HCT116 (cell line): ENCODE measurements around the gene MYBPC2.
A peak's percentile ranks its signal among the peaks of the same experiment; 100 is the strongest.

Experiments used
- CEBPB ChIP-seq: IDR thresholded peaks from 2 replicates; pipeline ENCODE4 v1.6.1; 2012; ENCODE audit warnings: low read depth
- ELF1 ChIP-seq: IDR thresholded peaks from 2 replicates; pipeline ENCODE4 v1.6.1; 2012; ENCODE audit warnings: low read depth, borderline replicate concordance
- EZH2 ChIP-seq: fragments of 200-600 bp; sonication (generic); IDR thresholded peaks from 2 replicates; pipeline ENCODE4 v1.6.1; 2017; ENCODE audit warnings: antibody characterized with exemption, mixed run types
- EZH2phosphoT487 ChIP-seq: fragments of 200-600 bp; IDR thresholded peaks from 2 replicates; pipeline ENCODE4 v1.6.1; 2018; ENCODE audit warnings: antibody characterized with exemption, borderline replicate concordance
- POLR2A ChIP-seq: IDR thresholded peaks from 2 replicates; pipeline ENCODE4 v1.7.0; 2011; ENCODE audit warnings: borderline replicate concordance; ENCODE audit not compliant: insufficient read depth, insufficient read length; ENCODE audit errors: extremely low read depth
- POLR2AphosphoS5 ChIP-seq: IDR thresholded peaks from 2 replicates; pipeline ENCODE4 v1.6.1; 2011; ENCODE audit warnings: mild to moderate bottlenecking, low read depth, low read length, moderate library complexity
- SIN3A ChIP-seq: IDR thresholded peaks from 2 replicates; pipeline ENCODE4 v1.6.1; 2012; ENCODE audit warnings: low read depth
- TCF7L2 ChIP-seq: IDR thresholded peaks from 2 replicates; pipeline ENCODE4 v1.7.0; 2011; ENCODE audit warnings: borderline replicate concordance, inconsistent platforms; ENCODE audit not compliant: insufficient read depth, insufficient read length; ENCODE audit errors: extremely low read depth
- YY1 ChIP-seq: IDR thresholded peaks from 2 replicates; pipeline ENCODE4 v1.6.1; 2011; ENCODE audit warnings: low read length, low read depth, moderate library complexity, mild to moderate bottlenecking; ENCODE audit not compliant: insufficient replicate concordance; ENCODE audit errors: extremely low read depth
- ZFX ChIP-seq: fragments of 450-650 bp; IDR thresholded peaks from 2 replicates; pipeline ENCODE4 v1.6.1; 2017
- TF ChIP-seq, protein P1 (sequence below), 3 experiments: fragments of 200-600 bp in 1 of 3; sonication (generic) in 1 of 3; IDR thresholded peaks in 2 of 3; conservative IDR thresholded peaks in 1 of 3; 2 replicates each; pipeline ENCODE4 v1.5.1; 2012 to 2017; ENCODE audit warnings: low read depth in 2 of 3, low read length in 2 of 3, antibody characterized with exemption in 1 of 3, borderline replicate concordance in 1 of 3, control low read depth in 1 of 3, mild to moderate bottlenecking in 1 of 3, mixed read lengths in 1 of 3, mixed run types in 1 of 3, moderate library complexity in 1 of 3; ENCODE audit not compliant: insufficient read depth in 1 of 3
- TF ChIP-seq, protein P2 (sequence below): IDR thresholded peaks from 2 replicates; pipeline ENCODE4 v1.6.1; 2011; ENCODE audit warnings: mild to moderate bottlenecking, low read length, moderate library complexity; ENCODE audit not compliant: insufficient replicate concordance; ENCODE audit errors: extremely low read depth
- TF ChIP-seq, protein P3 (sequence below): IDR thresholded peaks from 2 replicates; pipeline ENCODE4 v1.6.1; 2012; ENCODE audit warnings: low read depth

DNA sequence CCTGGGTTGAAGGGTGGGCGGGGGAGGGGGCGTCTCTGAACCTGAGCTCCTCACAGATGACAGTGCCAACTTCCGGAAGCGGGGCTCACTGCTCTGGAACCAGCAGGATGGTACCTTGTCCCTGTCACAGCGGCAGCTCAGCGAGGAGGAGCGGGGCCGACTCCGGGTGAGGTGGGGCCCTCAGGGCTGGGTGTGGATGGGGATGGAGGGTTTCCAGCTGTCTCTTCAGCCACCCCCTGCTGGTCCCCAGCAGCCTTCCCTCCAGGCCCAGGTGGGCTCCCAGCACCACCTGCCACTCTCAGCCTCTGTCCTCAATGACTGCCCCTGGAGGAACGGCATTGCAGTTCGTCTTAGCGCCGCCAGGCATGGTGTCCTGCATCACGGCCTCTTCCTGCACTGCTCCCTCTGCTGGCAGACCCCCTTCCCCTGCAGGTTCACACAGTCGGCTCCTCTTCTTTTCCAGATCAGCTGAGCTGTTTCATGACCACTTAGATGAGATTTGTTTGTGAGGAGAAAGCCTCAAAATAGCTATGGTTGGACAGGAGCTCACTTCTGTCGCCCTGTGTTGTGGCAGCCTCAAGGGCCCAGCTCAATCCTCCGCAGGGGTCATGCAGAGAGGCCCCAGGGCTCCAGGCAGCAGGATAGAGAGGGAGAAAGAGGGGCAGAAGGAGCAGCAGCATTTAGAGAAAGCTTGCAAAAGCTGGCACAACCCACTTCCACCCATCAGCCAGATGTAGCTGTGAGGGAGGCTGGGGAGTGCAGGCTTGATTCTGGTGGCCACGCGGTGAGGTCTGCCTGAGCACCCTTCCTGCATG lies 46.4 kb downstream of the MYBPC2 start:
- TF ChIP-seq TCF7L2 (no peak), POLR2A (no peak), CEBPB (no peak), EZH2phosphoT487 (no peak), YY1 (no peak), EZH2 (no peak), SIN3A (no peak), POLR2AphosphoS5 (no peak), ZFX (no peak), ELF1 (no peak)
- TF ChIP-seq, protein P1, sequence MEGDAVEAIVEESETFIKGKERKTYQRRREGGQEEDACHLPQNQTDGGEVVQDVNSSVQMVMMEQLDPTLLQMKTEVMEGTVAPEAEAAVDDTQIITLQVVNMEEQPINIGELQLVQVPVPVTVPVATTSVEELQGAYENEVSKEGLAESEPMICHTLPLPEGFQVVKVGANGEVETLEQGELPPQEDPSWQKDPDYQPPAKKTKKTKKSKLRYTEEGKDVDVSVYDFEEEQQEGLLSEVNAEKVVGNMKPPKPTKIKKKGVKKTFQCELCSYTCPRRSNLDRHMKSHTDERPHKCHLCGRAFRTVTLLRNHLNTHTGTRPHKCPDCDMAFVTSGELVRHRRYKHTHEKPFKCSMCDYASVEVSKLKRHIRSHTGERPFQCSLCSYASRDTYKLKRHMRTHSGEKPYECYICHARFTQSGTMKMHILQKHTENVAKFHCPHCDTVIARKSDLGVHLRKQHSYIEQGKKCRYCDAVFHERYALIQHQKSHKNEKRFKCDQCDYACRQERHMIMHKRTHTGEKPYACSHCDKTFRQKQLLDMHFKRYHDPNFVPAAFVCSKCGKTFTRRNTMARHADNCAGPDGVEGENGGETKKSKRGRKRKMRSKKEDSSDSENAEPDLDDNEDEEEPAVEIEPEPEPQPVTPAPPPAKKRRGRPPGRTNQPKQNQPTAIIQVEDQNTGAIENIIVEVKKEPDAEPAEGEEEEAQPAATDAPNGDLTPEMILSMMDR (IDR thresholded peaks at IDR 0.05 in 2 of 3, conservative IDR thresholded peaks at IDR 0.05 in 1 of 3; ENCODE audit: borderline replicate concordance in 1 of 3, insufficient read depth in 1 of 3, low read depth in 2 of 3, low read length in 2 of 3), result peak; percentile 94
- TF ChIP-seq, protein P2, sequence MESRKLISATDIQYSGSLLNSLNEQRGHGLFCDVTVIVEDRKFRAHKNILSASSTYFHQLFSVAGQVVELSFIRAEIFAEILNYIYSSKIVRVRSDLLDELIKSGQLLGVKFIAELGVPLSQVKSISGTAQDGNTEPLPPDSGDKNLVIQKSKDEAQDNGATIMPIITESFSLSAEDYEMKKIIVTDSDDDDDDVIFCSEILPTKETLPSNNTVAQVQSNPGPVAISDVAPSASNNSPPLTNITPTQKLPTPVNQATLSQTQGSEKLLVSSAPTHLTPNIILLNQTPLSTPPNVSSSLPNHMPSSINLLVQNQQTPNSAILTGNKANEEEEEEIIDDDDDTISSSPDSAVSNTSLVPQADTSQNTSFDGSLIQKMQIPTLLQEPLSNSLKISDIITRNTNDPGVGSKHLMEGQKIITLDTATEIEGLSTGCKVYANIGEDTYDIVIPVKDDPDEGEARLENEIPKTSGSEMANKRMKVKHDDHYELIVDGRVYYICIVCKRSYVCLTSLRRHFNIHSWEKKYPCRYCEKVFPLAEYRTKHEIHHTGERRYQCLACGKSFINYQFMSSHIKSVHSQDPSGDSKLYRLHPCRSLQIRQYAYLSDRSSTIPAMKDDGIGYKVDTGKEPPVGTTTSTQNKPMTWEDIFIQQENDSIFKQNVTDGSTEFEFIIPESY, result no peak
- TF ChIP-seq, protein P3, sequence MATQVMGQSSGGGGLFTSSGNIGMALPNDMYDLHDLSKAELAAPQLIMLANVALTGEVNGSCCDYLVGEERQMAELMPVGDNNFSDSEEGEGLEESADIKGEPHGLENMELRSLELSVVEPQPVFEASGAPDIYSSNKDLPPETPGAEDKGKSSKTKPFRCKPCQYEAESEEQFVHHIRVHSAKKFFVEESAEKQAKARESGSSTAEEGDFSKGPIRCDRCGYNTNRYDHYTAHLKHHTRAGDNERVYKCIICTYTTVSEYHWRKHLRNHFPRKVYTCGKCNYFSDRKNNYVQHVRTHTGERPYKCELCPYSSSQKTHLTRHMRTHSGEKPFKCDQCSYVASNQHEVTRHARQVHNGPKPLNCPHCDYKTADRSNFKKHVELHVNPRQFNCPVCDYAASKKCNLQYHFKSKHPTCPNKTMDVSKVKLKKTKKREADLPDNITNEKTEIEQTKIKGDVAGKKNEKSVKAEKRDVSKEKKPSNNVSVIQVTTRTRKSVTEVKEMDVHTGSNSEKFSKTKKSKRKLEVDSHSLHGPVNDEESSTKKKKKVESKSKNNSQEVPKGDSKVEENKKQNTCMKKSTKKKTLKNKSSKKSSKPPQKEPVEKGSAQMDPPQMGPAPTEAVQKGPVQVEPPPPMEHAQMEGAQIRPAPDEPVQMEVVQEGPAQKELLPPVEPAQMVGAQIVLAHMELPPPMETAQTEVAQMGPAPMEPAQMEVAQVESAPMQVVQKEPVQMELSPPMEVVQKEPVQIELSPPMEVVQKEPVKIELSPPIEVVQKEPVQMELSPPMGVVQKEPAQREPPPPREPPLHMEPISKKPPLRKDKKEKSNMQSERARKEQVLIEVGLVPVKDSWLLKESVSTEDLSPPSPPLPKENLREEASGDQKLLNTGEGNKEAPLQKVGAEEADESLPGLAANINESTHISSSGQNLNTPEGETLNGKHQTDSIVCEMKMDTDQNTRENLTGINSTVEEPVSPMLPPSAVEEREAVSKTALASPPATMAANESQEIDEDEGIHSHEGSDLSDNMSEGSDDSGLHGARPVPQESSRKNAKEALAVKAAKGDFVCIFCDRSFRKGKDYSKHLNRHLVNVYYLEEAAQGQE, result no peak
